Suprapubic skin (tissue), 4 donors: Measurements from ENCODE around the gene ARFGAP3.

Experiments
- EP300 ChIP-seq: sonication (generic); formaldehyde crosslinking; IDR thresholded peaks from one replicate; pipeline ENCODE4 v1.6.1; 2017; ENCODE audit warnings: antibody characterized with exemption
- POLR2AphosphoS5 ChIP-seq, 3 donors: sonication (generic); formaldehyde crosslinking; IDR thresholded peaks; one replicate each; pipeline ENCODE4 v1.6.1; 2017; ENCODE audit warnings: antibody characterized with exemption in 3 of 3

- TF ChIP-seq EP300, result no peak
- no peak for TF ChIP-seq POLR2AphosphoS5 (IDR thresholded peaks at IDR 0.05)
Measured at GRCh38 chr22:42799061-42799460, 58.0 kb downstream of the ARFGAP3 start.
